Retina (tissue), 1 donor: ENCODE data around the gene SHBG.

ENCODE experiments used
- DNase-seq: peaks from one replicate; pipeline ENCODE4 v3.0.0-alpha.2; 2016

SHBG gene

GRCh38 chr17:7647018-7647417 lies 17.1 kb downstream of the SHBG start:
- no peak for DNase-seq

GRCh38 chr17:7650509-7651096 lies 20.7 kb downstream of the SHBG start, which contains the start of gene ATP1B2:
ATP1B2 (plus strand) TSS chr17:7650926; CDS start chr17:7651519, 593 bp downstream.
- peak; percentile 86 for DNase-seq

GRCh38 chr17:7651097-7651664 lies 21.2 kb downstream of the SHBG start:
- DNase-seq, result peak; percentile 70

- DNase-seq, result peak; percentile 90
Observed at GRCh38 chr17:7651665-7652387, 21.9 kb downstream of the SHBG start.

- DNase-seq, result peak; percentile 25
Observed at GRCh38 chr17:7652388-7653356, 22.7 kb downstream of the SHBG start.

GRCh38 chr17:7654832-7655540 lies 25.1 kb downstream of the SHBG start:
- no peak for DNase-seq

DNA sequence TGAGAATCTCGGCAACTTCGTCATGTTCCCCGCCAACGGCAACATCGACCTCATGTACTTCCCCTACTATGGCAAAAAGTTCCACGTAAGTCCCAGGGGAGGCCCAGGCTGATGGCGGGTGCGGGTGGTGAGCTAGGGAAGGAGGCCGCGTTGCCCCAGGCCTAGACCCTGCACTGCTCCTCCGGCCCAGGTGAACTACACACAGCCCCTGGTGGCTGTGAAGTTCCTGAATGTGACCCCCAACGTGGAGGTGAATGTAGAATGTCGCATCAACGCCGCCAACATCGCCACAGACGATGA lies 25.6 kb downstream of the SHBG start:
- DNase-seq, result no peak

DNA sequence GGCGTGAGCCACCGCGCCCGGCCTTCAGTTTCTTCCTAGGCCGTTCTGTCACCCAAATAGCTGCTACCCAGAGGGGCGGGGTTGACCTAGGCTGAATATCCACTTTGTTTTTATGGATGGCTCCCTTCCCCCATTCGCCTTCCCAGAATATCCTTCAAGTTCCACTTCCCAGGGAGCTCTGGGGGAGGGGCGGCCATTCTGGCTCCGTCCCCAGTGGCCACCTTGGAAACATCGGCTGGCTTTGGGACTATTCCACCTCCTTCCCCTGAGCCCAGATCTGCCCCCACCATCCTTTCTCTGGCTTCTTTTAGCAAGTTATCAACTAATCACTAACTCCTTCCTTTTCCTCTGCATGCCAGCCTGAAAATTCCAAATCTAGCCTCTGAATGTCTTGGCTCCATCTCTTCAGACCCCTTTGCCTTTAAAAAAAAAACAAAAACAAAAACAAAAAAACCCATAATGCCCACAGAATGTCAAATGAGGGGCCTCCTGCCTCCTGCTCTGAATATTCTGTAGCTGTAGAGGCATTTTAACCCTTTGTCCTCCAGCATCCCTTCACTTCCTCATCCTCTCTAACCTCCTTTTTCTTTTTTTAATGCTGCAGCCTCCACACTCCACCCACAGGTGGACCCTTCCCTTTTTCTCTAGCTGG lies 27.1 kb downstream of the SHBG start:
- peak; percentile 32 for DNase-seq

- DNase-seq, result peak; percentile 30
Observed at GRCh38 chr17:7667656-7668406, 37.9 kb downstream of the SHBG start.

GRCh38 chr17:7668482-7668881 lies 38.5 kb downstream of the SHBG start:
- DNase-seq, result no peak

DNA sequence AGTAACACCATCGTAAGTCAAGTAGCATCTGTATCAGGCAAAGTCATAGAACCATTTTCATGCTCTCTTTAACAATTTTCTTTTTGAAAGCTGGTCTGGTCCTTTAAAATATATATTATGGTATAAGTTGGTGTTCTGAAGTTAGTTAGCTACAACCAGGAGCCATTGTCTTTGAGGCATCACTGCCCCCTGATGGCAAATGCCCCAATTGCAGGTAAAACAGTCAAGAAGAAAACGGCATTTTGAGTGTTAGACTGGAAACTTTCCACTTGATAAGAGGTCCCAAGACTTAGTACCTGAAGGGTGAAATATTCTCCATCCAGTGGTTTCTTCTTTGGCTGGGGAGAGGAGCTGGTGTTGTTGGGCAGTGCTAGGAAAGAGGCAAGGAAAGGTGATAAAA lies 43.3 kb downstream of the SHBG start:
- DNase-seq, result no peak

DNA sequence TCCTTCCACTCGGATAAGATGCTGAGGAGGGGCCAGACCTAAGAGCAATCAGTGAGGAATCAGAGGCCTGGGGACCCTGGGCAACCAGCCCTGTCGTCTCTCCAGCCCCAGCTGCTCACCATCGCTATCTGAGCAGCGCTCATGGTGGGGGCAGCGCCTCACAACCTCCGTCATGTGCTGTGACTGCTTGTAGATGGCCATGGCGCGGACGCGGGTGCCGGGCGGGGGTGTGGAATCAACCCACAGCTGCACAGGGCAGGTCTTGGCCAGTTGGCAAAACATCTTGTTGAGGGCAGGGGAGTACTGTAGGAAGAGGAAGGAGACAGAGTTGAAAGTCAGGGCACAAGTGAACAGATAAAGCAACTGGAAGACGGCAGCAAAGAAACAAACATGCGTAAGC lies 45.0 kb downstream of the SHBG start:
- DNase-seq, result no peak

GRCh38 chr17:7676533-7676932 lies 46.6 kb downstream of the SHBG start:
- no peak for DNase-seq

DNA sequence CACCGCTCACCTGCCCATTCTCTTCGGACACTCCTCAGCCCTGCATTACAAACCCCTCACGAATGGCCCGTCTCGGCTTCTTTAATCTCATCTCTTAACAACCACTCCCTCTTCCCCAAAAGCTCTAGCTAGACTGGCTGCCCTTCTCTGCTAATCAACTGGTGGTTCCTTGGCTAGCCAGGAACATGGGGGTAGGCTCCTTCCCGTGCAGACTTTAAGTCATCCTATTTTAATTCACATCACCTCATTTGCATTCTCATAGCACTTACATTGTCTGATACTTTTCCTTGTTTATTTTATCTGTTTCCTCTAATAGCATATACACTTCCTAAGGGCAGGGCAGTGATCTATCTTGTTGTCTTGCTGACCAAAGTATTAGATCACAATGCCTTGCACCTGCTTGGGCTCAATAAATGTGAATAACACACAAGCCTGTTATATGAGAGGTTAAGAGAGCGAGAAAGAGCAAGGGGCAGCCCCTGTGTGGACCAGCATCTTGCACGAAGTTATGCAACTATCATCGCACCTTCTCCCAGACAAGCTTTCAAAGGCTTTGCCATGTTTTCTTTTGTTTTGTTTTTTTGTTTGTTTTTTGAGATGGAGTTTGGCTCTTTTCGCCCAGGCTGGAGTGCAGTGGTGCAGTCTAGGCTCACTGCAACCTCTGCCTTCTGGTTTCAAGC lies 47.6 kb downstream of the SHBG start:
- DNase-seq, result no peak
